Upper lobe of right lung (tissue), 1 donor: ENCODE measurements around the gene KCNE5. TPM values are rescaled to one million over a fixed set of nuclear protein-coding genes. Genes with fewer than 3 reads are reported as not detected.

Experiments used
- ATAC-seq: fragments of 200-7000 bp; cut with Tn5 transposase; one replicate; pipeline ENCODE4 v1.9.1; 2020; ENCODE audit warnings: mild to moderate bottlenecking, moderate library complexity
- DNase-seq: peaks from one replicate; pipeline ENCODE4 v3.0.0-alpha.2; 2020
- H3K27ac ChIP-seq: fragments of 200-600 bp; one replicate; pipeline ENCODE4 v1.8.0; 2022
- H3K27me3 ChIP-seq: fragments of 200-600 bp; one replicate; pipeline ENCODE4 v1.8.0; 2022; ENCODE audit warnings: mild to moderate bottlenecking
- H3K36me3 ChIP-seq: fragments of 200-600 bp; one replicate; pipeline ENCODE4 v1.8.0; 2022
- H3K4me1 ChIP-seq: fragments of 200-600 bp; one replicate; pipeline ENCODE4 v1.8.0; 2022
- H3K4me3 ChIP-seq: fragments of 200-600 bp; one replicate; pipeline ENCODE4 v1.8.0; 2022; ENCODE audit warnings: mild to moderate bottlenecking
- H3K9me3 ChIP-seq: fragments of 200-600 bp; one replicate; pipeline ENCODE4 v1.8.0; 2022
- CTCF ChIP-seq: fragments of 200-600 bp; IDR thresholded peaks from one replicate; pipeline ENCODE4 v1.8.0; 2022; ENCODE audit warnings: antibody characterized with exemption
- intact Hi-C: fragments of 100-400 bp; cut with DNase I; formaldehyde crosslinking; loops from one replicate; pipeline ENCODE4 v1.11.0; 2022
- total RNA-seq: library from RNA; stranded (reverse); fragmentation: NEBNext Ultra II Directional; extraction: Animal tissue kit (Norgen Biotek cat#: 25700); gene quantifications from one replicate; pipeline ENCODE4 v1.2.1, GENCODE V29; 2021
- donor health status: DM: no; HTN: yes; CAD: no; lungs with severe emphysema.

Gene KCNE5
- total RNA-seq, 1 donor from 2014 or later = not detected

DNA sequence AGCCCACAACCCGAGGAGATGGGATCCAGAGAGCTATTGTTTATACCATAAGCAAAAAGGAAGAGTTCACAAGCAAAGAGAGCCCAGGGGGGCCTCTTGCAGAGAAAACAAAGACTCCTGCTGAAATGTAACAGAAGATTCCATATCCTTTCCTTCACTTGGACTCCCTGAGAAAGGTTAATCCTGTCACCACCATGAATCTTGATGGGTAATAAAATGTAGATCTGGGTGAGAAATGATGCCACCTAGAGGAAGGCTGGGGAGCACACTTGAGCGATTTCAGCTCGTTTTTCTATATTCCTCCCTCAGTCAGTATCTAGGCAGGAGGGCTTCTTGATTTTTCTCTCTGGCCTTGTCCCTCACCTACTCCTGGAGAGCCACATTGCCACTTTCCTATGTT is 10.2 kb upstream of the KCNE5 start:
- intact Hi-C loops = loop anchor here (10.0 kb wide), 1 partner anchor 150 kb away; the partner anchor contains the start of gene GUCY2F
- ATAC-seq = peak; percentile 63
- no peak for DNase-seq

GRCh38 chrX:109632906-109633504 is 8.0 kb upstream of the KCNE5 start:
- no peak for ATAC-seq
- intact Hi-C loops = loop anchor here (10.0 kb wide), 1 partner anchor 148 kb away; the partner anchor contains the start of gene GUCY2F
- Histone ChIP-seq H3K27me3 (no peaks in the 10 kb centered on the region), H3K36me3 (no peaks in the 10 kb centered on the region), H3K27ac (no peak overlapping the region), H3K4me3 (no peak overlapping the region), H3K4me1 (no peaks in the 10 kb centered on the region), H3K9me3 (no peaks in the 10 kb centered on the region)
- DNase-seq = no peak
- peak; percentile 40 for TF ChIP-seq CTCF

More for the DNA sequence above, 10.2 kb upstream of the KCNE5 start:
- Histone ChIP-seq H3K27me3 (no peaks in the 10 kb centered on the region), H3K4me3 (no peak overlapping the region), H3K4me1 (no peaks in the 10 kb centered on the region), H3K36me3 (no peaks in the 10 kb centered on the region), H3K9me3 (no peaks in the 10 kb centered on the region), H3K27ac (no peak overlapping the region)
- TF ChIP-seq CTCF = peak; percentile 37

- no peak for DNase-seq
- no peak overlapping the region for H3K4me3 ChIP-seq
- TF ChIP-seq CTCF = no peak
- no peaks in the 10 kb centered on the region for H3K9me3 ChIP-seq
- H3K4me1 ChIP-seq = no peaks in the 10 kb centered on the region
- no peak overlapping the region for H3K27ac ChIP-seq
- ATAC-seq = no peak
- no peaks in the 10 kb centered on the region for H3K36me3 ChIP-seq
- no peaks in the 10 kb centered on the region for H3K27me3 ChIP-seq
- intact Hi-C loops = no loop called here
These were observed 4.3 kb upstream of the KCNE5 start for GRCh38 chrX:109629310-109629709.

DNA sequence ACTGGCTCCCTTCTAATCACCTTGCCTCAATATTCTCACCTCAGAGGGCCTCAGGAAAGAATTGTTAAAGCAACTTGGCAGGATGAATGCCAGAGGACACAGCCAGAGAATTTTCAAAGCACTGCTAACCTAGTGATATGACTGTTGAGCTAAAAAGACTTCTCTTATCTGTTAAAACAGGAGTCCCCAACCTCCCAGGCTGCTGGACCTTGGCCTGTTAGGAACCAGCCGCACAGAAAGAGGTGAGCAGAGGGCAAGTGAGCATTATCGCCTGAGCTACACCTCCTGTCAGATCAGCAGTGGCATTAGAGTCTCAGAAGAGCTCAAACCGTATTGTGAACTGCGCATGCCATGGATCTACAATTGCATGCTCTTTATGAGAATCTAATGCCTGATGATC is 1.7 kb upstream of the KCNE5 start:
- TF ChIP-seq CTCF = no peak
- no peak for DNase-seq
- Histone ChIP-seq H3K4me3 (no peak overlapping the region), H3K4me1 (no peaks in the 10 kb centered on the region), H3K27ac (no peak overlapping the region), H3K36me3 (no peaks in the 10 kb centered on the region), H3K27me3 (no peaks in the 10 kb centered on the region), H3K9me3 (no peaks in the 10 kb centered on the region)
- ATAC-seq = no peak
- intact Hi-C loops = no loop called here

GRCh38 chrX:109623997-109624396 is 975 bp downstream of the KCNE5 start:
- Histone ChIP-seq H3K27me3 (no peaks in the 10 kb centered on the region), H3K9me3 (no peaks in the 10 kb centered on the region), H3K4me1 (no peaks in the 10 kb centered on the region), H3K4me3 (no peak overlapping the region), H3K36me3 (no peaks in the 10 kb centered on the region), H3K27ac (no peak overlapping the region)
- no peak for ATAC-seq
- no peak for TF ChIP-seq CTCF
- no peak for DNase-seq
- intact Hi-C loops = no loop called here

DNA sequence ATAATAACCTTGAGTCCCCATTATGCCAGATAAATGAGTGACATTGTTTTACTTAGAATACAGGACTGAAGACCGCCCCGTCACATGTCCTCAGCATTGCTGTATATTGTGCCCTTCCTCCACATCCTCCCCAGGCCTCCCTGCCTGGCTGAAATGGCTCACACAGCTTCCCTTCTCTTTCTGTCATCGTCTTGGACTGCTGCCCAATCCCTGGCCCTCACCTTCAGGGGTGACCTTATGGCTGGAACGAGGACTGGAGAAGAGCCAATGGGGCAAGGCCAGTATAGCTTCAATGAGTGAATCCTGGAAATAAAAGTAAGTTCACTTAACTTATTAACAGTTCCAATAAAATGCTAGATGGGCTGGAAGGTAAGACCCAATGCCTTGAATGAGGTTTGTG is 2.7 kb downstream of the KCNE5 start:
- no peak for ATAC-seq
- Histone ChIP-seq H3K27me3 (no peaks in the 10 kb centered on the region), H3K27ac (no peak overlapping the region), H3K4me3 (no peak overlapping the region), H3K9me3 (no peaks in the 10 kb centered on the region), H3K36me3 (no peaks in the 10 kb centered on the region), H3K4me1 (no peaks in the 10 kb centered on the region)
- intact Hi-C loops = no loop called here
- no peak for TF ChIP-seq CTCF
- DNase-seq = no peak
